Fibroblast of lung (primary cell): ENCODE measurements around the gene LITAF.

Source experiments
- EZH2 ChIP-seq: IDR thresholded peaks from 2 replicates; pipeline ENCODE4 v1.5.1; 2012; ENCODE audit warnings: low read length, control low read depth, mild to moderate bottlenecking; ENCODE audit errors: missing control alignments
- TF ChIP-seq, protein P1 (sequence below), 2 donors: IDR thresholded peaks in 1 of 2; conservative IDR thresholded peaks in 1 of 2; 1 replicate in 1 of 2; 2 replicates in 1 of 2; pipeline ENCODE4 v1.5.1; 2011 to 2012; ENCODE audit warnings: low read length in 2 of 2, control low read depth in 1 of 2, inconsistent platforms in 1 of 2, low read depth in 1 of 2, mild to moderate bottlenecking in 1 of 2

DNA sequence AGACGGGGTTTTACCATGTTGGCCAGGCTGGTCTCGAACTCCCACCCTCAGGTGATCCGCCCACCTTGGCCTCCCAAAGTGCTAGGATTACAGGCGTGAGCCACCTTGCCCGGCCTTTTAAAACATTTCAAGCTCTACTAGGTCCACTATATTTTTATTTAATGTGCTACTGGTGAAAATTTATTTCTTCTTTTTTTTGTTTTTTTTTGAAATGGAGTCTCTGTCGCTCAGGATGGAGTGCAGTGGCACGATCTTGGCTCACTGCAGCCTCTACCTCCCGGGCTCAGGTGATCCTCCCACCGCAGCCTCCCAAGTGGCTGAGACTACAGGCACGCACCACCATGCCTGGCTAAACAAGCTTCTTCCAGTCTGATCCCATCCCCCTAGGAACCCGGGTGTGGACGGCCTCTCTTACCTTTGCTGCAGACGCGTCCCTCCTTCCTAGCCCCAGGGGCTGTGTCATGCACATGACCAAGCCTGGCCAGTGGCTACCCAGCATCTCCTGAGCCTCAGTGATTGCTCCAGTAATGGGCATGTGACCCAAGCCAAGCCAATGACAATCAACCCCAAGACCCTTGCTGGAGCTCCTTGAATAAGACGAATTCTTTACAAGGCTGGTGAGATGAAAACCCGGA lies 40.1 kb upstream of the LITAF start:
- TF ChIP-seq EZH2 = no peak
- TF ChIP-seq, protein P1, sequence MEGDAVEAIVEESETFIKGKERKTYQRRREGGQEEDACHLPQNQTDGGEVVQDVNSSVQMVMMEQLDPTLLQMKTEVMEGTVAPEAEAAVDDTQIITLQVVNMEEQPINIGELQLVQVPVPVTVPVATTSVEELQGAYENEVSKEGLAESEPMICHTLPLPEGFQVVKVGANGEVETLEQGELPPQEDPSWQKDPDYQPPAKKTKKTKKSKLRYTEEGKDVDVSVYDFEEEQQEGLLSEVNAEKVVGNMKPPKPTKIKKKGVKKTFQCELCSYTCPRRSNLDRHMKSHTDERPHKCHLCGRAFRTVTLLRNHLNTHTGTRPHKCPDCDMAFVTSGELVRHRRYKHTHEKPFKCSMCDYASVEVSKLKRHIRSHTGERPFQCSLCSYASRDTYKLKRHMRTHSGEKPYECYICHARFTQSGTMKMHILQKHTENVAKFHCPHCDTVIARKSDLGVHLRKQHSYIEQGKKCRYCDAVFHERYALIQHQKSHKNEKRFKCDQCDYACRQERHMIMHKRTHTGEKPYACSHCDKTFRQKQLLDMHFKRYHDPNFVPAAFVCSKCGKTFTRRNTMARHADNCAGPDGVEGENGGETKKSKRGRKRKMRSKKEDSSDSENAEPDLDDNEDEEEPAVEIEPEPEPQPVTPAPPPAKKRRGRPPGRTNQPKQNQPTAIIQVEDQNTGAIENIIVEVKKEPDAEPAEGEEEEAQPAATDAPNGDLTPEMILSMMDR (conservative IDR thresholded peaks at IDR 0.05 in 1 of 2, IDR thresholded peaks at IDR 0.05 in 1 of 2; ENCODE audit: low read depth in 1 of 2, low read length in 2 of 2) = no peak
